ENCODE data around the gene FCMR.

Gene FCMR

GRCh38 chr1:206921772-206922265 lies at the start of gene FCMR:
TSS of gene FCMR (minus strand) at chr1:206921941. CDS start at chr1:206921854, 87 bp downstream.
- no peak for DNase-seq
- ATAC-seq, result no peak

GRCh38 chr1:206971029-206971655 lies 49.4 kb upstream of the FCMR start:
- no peak for DNase-seq
- no peak for ATAC-seq

GRCh38 chr1:206970446-206970845 lies 48.7 kb upstream of the FCMR start, which contains the start of gene FCAMR:
TSS of gene FCAMR (minus strand) at chr1:206970460. CDS start at chr1:206970125, 335 bp downstream.
- DNase-seq (no peak), ATAC-seq (no peak)

GRCh38 chr1:206969090-206969489 lies 47.3 kb upstream of the FCMR start:
- DNase-seq (no peak), ATAC-seq (no peak)

GRCh38 chr1:206967096-206967849 lies 45.5 kb upstream of the FCMR start:
- ATAC-seq (peak; percentile 13), DNase-seq (no peak)

- ATAC-seq, result no peak
- DNase-seq, result no peak
Observed at GRCh38 chr1:206965781-206966180, 44.0 kb upstream of the FCMR start.

- ATAC-seq (no peak), DNase-seq (no peak)
Observed at GRCh38 chr1:206963740-206964139, 42.0 kb upstream of the FCMR start.

- ATAC-seq (peak; percentile 10), DNase-seq (no peak)
Observed at GRCh38 chr1:206963119-206963712, 41.5 kb upstream of the FCMR start.

GRCh38 chr1:206962272-206962671 lies 40.5 kb upstream of the FCMR start:
- DNase-seq (no peak), ATAC-seq (no peak)

GRCh38 chr1:206961668-206962067 lies 39.9 kb upstream of the FCMR start:
- no peak for ATAC-seq
- no peak for DNase-seq

- DNase-seq (no peak), ATAC-seq (no peak)
Observed at GRCh38 chr1:206960676-206961386, 39.1 kb upstream of the FCMR start.

- ATAC-seq, result no peak
- no peak for DNase-seq
Observed at GRCh38 chr1:206958144-206958543, 36.4 kb upstream of the FCMR start.

GRCh38 chr1:206957639-206958038 lies 35.9 kb upstream of the FCMR start:
- DNase-seq (no peak), ATAC-seq (no peak)

- ATAC-seq, result peak; percentile 84
- no peak for DNase-seq
Observed at GRCh38 chr1:206955476-206956451, 34.0 kb upstream of the FCMR start.

- ATAC-seq (no peak), DNase-seq (no peak)
Observed at GRCh38 chr1:206954459-206955342, 33.0 kb upstream of the FCMR start.

- DNase-seq, result no peak
- no peak for ATAC-seq
Observed at GRCh38 chr1:206953626-206954025, 31.9 kb upstream of the FCMR start.

GRCh38 chr1:206953126-206953525 lies 31.4 kb upstream of the FCMR start:
- DNase-seq (no peak), ATAC-seq (no peak)

- DNase-seq, result no peak
- ATAC-seq, result no peak
Observed at GRCh38 chr1:206952171-206952570, 30.4 kb upstream of the FCMR start.

GRCh38 chr1:206951318-206952100 lies 29.8 kb upstream of the FCMR start:
- ATAC-seq (no peak), DNase-seq (no peak)

All from stimulated activated naive CD8-positive, alpha-beta T cell treated with anti-CD3 and anti-CD28 coated beads, Interleukin-15, Interleukin-2, amounts not matched to agents 100 U/mL and 50 U/mL, for 24 hours (primary cell).